ENCODE measurements around the gene HOXA2.

HOXA2 gene

DNA sequence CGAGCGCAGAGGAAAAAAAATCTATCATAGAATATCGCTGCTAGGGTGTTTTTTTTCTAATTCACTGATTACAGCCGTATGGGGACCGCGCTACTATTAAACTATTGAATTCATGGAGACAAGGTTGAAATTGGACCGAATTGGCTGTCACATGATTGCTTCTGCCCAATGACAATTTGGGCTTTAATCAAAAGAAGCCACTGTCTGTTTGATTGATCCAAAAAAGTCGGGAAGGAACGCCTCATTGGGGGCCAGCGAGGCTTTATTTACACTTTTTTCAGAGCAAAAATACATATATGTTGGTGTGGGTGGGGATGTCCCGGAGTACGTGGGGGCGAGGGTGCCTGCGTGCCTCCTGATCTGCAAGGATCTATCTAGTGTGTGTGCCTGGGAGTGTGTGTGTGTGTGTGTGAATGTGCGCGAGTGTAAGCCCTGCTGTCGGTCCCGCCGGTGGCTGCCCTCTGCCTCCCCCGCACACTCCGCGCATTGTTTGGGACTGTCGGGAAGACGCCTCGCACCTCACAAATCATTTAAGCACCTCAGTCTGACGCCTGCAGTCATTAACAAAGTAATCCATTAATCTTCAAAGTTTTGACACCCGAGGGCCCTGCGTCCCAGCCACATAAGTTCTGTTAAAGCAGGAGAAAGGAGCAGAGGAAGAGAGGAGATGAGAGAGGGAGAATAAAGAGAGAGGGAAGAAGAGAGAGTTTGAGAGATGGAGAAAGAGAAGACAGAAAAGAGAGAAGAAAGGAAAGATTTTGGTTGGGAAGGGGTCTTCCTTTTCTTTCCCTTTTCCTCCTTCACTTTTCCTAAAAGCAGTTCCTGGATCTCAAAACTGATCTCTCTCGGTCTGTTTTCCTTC is at the start of gene HOXA2:
Gene HOXA2, minus strand, starts transcription at position 103 of the 862 bp plus-strand sequence. CDS start 183 bp downstream, outside the sequence.
- no peak for DNase-seq (ENCODE audit: low spot score)
- H3K27ac ChIP-seq = peak within 1 kb of the TSS in 1 of 2 donors; percentile 57
- TF ChIP-seq, protein P1, sequence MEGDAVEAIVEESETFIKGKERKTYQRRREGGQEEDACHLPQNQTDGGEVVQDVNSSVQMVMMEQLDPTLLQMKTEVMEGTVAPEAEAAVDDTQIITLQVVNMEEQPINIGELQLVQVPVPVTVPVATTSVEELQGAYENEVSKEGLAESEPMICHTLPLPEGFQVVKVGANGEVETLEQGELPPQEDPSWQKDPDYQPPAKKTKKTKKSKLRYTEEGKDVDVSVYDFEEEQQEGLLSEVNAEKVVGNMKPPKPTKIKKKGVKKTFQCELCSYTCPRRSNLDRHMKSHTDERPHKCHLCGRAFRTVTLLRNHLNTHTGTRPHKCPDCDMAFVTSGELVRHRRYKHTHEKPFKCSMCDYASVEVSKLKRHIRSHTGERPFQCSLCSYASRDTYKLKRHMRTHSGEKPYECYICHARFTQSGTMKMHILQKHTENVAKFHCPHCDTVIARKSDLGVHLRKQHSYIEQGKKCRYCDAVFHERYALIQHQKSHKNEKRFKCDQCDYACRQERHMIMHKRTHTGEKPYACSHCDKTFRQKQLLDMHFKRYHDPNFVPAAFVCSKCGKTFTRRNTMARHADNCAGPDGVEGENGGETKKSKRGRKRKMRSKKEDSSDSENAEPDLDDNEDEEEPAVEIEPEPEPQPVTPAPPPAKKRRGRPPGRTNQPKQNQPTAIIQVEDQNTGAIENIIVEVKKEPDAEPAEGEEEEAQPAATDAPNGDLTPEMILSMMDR (IDR thresholded peaks at IDR 0.05) = no peak
- H3K4me3 ChIP-seq = peak within 1 kb of the TSS; percentile 56

DNA sequence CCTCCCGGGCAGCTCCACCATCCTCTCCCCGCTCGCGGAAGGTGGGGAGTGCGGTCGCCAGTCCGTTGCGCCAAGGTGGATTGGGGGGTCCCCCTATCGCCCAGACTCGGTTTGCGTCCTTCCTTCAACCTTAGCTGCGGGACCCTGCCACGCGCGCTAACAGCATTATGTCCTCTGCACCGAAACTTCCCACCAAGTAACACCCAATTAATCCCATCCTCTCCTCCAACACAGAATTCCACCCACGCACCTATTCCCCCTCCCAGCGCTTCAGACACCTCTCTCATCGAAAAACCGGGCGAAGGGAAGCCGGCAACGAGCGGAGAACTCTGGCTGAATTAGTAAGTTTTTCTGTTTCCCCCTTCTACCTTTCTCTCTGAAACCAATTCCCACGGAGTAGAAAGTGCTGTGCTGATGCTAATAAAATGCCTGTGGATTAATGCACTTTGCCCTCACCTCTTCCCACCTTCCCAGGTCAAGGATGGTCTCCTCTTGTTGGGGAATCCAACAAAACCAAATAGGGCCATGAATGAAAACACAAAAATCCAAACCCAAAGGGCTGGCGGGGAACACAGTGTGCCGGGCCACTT is 49.0 kb upstream of the HOXA2 start:
- H3K27ac ChIP-seq = no peak overlapping the region
- peak; percentile 41 for DNase-seq (ENCODE audit: low spot score)
- peak overlapping the region; percentile 60 for H3K4me3 ChIP-seq
- TF ChIP-seq, protein P1 (IDR thresholded peaks at IDR 0.05) = no peak

DNA sequence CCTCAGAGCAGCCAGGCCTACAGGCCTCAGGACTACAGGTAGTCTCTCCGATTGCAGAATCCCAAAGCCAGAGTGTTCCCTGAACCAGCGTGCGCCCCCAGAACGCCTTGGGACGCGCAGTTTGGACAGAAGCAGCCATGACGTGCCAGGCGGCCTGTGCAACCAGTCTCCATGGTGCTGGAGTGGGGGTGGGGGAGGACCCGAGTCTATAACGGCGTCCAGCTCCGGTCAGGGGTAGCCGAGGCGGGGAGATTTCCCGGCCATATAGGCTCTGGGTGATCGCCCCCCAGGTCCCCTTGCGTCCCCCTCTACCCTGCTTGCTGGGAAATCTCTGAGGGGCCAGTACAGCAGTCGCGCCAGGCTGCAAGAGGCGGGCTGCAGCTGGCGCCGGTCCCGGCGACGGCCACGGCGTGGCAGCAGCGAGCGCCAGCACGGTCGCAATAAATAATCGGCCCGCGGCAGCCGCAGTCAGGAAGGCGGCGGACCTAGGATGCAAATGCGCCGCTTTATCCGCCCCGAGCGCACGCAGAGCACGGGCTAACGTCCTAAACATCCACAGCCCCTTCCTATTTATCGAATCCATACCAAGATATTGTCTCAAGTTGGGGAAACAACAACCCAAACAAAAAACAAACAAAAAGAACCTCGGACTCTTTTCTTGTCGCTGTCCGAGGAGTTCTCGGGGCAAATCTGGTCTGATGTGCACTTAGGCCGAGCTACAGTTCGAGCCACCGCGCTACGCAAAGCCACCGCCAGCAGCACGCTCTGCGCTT is 48.3 kb upstream of the HOXA2 start:
- Histone ChIP-seq H3K4me3 (peak overlapping the region; percentile 60), H3K27ac (no peak overlapping the region)
- DNase-seq (ENCODE audit: low spot score) = peak; percentile 64
- TF ChIP-seq, protein P1 (IDR thresholded peaks at IDR 0.05) = peak; percentile 91

DNA sequence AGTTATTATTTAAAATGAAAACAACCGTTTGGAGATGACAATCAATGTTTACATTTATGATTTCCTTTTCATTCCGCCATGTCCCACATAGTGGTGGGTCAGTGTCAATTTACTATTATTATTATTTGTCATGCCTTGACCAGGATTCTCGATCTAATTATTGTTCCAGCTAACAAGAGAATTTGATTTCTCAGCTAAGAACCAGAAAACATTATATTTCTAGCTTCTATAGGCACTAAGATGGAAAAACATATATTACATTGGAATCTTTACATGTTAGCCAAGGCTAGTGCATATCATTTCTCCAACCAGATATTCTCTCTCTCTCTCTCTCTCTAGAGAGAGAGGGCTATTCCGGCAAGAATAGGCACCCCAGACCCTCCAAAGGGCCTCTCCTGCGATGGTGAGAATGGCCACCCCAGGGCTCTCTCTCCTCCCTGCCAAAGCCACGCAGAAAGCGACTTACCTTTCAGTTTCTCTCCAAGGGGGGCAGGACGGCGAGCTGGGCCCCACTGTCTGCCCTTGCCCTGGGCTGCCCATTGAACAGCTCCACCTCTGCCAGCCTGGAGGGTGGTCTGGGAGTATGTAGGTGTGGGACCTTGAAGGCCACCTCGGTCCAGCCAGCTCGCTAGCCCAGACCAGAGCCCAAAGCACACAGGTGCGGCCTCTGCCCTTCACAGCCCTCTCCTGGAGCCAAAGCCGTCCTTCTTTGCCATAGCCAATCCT is 47.5 kb upstream of the HOXA2 start:
- TF ChIP-seq, protein P1 (IDR thresholded peaks at IDR 0.05) = no peak
- peak; percentile 58 for DNase-seq (ENCODE audit: low spot score)
- H3K27ac ChIP-seq = no peak overlapping the region
- H3K4me3 ChIP-seq = peak overlapping the region; percentile 60

DNA sequence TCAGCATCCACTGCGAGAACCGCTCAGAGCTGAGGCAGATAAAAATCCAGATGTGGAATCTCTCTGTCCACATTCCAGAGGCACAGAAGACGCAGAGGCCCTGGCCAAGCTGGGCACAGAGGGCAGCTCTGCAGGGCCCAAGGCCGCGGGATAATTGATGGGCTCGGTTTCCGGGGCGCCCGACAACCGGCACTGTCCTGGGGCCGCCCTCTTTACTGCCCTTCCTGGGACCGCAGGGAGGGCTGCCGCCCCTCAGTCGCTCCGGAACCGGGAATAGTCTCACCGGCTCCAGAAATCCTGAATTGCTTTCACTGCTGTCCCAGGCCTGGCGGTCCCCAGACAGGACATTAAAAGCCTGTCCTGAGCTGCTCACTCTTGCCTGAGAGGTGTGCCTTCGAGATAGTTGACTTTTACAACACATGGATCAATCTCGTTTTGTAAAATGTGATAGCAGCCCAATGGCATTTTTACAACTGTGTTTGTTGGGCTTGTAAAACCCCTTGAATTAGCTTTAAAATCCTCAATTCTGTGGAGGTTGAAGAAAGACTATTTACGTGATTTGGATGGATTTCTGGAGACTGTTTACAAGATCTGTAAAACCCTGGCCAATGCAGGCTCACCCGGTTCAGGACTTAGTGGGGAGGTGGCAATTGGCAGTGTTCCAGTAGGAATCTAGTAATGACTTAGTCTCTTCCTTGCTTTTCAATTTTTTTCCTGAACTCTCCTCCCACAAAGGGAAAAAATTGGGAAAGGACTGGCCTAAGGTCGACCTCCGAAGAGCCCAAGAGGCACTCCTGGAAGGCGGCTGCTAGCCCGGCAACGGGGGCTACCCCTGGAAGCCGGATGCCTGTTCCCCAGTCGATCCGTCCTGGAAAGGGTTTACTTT is 46.5 kb upstream of the HOXA2 start:
- peak; percentile 61 for DNase-seq (ENCODE audit: low spot score)
- Histone ChIP-seq H3K4me3 (no peak overlapping the region), H3K27ac (no peak overlapping the region)
- TF ChIP-seq, protein P1 (IDR thresholded peaks at IDR 0.05) = no peak

Data from coronary artery (tissue), 2 donors.